Gastroesophageal sphincter (tissue), 4 donors: Measurements from ENCODE around the gene PAFAH1B1. TPM values are rescaled to one million over a fixed set of nuclear protein-coding genes. Genes with fewer than 3 reads are reported as not detected.

Experiments used
- ATAC-seq: fragments of 150-250 bp; one replicate; pipeline ENCODE4 v1.9.1; 2016; ENCODE audit warnings: mild to moderate bottlenecking, moderate library complexity
- H3K27ac ChIP-seq, 4 donors: fragments of 200-600 bp; sonication (generic) in 3 of 4; 1 replicate in 3 of 4; 2 replicates in 1 of 4; pipeline ENCODE4 v1.5.1; 2016 to 2019
- H3K27me3 ChIP-seq: fragments of 200-600 bp; sonication (generic); one replicate; pipeline ENCODE4 v1.5.1; 2019
- H3K36me3 ChIP-seq, 2 donors: fragments of 200-600 bp; sonication (generic); one replicate each; pipeline ENCODE4 v1.5.1; 2019; ENCODE audit warnings: control low read depth in 1 of 2
- H3K4me1 ChIP-seq, 3 donors: fragments of 200-600 bp; sonication (generic); 1 replicate in 2 of 3; 2 replicates in 1 of 3; pipeline ENCODE4 v1.5.1; 2016 to 2019; ENCODE audit warnings: control low read depth in 2 of 3
- H3K4me3 ChIP-seq, 2 donors: fragments of 200-600 bp; sonication (generic); one replicate each; pipeline ENCODE4 v1.5.1; 2019; ENCODE audit warnings: mild to moderate bottlenecking in 1 of 2, moderate library complexity in 1 of 2
- H3K9me3 ChIP-seq, 3 donors: fragments of 200-600 bp; sonication (generic); one replicate each; pipeline ENCODE4 v1.5.1; 2017 to 2019; ENCODE audit warnings: control low read depth in 2 of 3
- CTCF ChIP-seq, 4 experiments: fragments of 200-600 bp in 2 of 4; fragments of 450-650 bp in 2 of 4; sonication (generic) in 1 of 4; IDR thresholded peaks; one replicate each; pipeline ENCODE4 v1.5.1; 2017 to 2019; ENCODE audit warnings: antibody characterized with exemption in 4 of 4, mild to moderate bottlenecking in 2 of 4, moderate library complexity in 2 of 4
- EP300 ChIP-seq: sonication (generic); formaldehyde crosslinking; IDR thresholded peaks from one replicate; pipeline ENCODE4 v1.6.1; 2017; ENCODE audit warnings: antibody characterized with exemption, mild to moderate bottlenecking
- POLR2A ChIP-seq, 2 donors: fragments of 450-650 bp; IDR thresholded peaks; one replicate each; pipeline ENCODE4 v1.6.1; 2017; ENCODE audit warnings: antibody characterized with exemption in 2 of 2, mild to moderate bottlenecking in 2 of 2, moderate library complexity in 1 of 2
- POLR2AphosphoS5 ChIP-seq: sonication (generic); formaldehyde crosslinking; IDR thresholded peaks from one replicate; pipeline ENCODE4 v1.6.1; 2017; ENCODE audit warnings: antibody characterized with exemption
- WGBS, 2 donors: methylation state at CpG; one replicate each; pipeline ENCODE4 v1.1.5; 2018; ENCODE audit warnings: low coverage in 1 of 2; 5-methylcytosine and 5-hydroxymethylcytosine counted together
- total RNA-seq, 4 donors: library from RNA; depleted of rRNA; stranded (reverse); fragments of >200 nt; gene quantifications; one replicate each; pipeline ENCODE4 v1.1.0, GENCODE V29; 2016

Gene PAFAH1B1
- total RNA-seq, 4 donors from 2014 or later = 91.4 to 135 (median 115) TPM

- Histone ChIP-seq H3K4me3 (peak overlapping the region; percentile 1 to 51), H3K27me3 (peaks cover 63% of the 10 kb centered on the region), H3K27ac (peak overlapping the region in 3 of 4 donors; percentile 57 to 64 (median 62)), H3K36me3 (no peaks in the 10 kb centered on the region), H3K4me1 (peaks cover 0 to 22% (median 4%) of the 10 kb centered on the region in 3 donors), H3K9me3 (no peaks in the 10 kb centered on the region)
- no peak for TF ChIP-seq POLR2AphosphoS5
- TF ChIP-seq POLR2A (IDR thresholded peaks at IDR 0.05) = no peak
- no peak for ATAC-seq
- WGBS, 2 donors = no CpG with 5 or more reads among the region's 18 CpGs
These were observed 130.1 kb downstream of the PAFAH1B1 start for GRCh38 chr17:2723505-2723996.

- 0% methylated on average over 1 of the region's 98 CpGs; no CpG with 5 or more reads in 1 of the 2 donors for WGBS, 2 donors
- Histone ChIP-seq H3K9me3 (no peaks in the 10 kb centered on the region), H3K27ac (peak overlapping the region in 3 of 4 donors; percentile 57 to 64 (median 62)), H3K27me3 (peaks cover 70% of the 10 kb centered on the region), H3K4me1 (peaks cover 0 to 22% (median 4%) of the 10 kb centered on the region in 3 donors), H3K4me3 (peak overlapping the region; percentile 1 to 51), H3K36me3 (no peaks in the 10 kb centered on the region)
- TF ChIP-seq POLR2A (IDR thresholded peaks at IDR 0.05) (no peak), CTCF (IDR thresholded peaks at IDR 0.05) (no peak), EP300 (no peak), POLR2AphosphoS5 (no peak)
- peak; percentile 64 for ATAC-seq
These were observed 130.7 kb downstream of the PAFAH1B1 start for GRCh38 chr17:2723997-2724783.

DNA sequence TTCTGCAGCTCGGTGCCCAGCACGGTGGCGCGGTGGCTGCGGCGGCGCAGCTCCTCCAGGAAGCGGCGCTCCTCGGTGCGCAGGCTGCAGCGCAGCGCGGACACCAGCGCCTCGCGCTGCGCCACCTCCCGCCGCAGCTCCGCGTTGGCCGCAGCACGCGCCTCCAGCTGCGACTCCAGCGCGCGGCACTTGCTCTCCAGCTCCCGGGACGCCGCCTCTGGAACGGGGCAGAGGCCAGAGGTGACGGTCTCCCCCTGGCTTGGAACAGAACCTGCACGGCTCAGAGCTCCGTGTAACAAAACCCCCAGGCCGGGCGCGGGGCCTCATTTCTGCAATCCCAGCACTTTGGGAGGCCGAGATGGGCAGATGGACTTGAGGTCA lies 131.3 kb downstream of the PAFAH1B1 start:
- Histone ChIP-seq H3K36me3 (no peaks in the 10 kb centered on the region), H3K4me1 (peaks cover 0 to 22% (median 4%) of the 10 kb centered on the region in 3 donors), H3K4me3 (peak overlapping the region in 1 of 2 donors; percentile 51), H3K9me3 (no peaks in the 10 kb centered on the region), H3K27me3 (peaks cover 75% of the 10 kb centered on the region), H3K27ac (peak overlapping the region in 1 of 4 donors; percentile 64)
- WGBS, 2 donors = 2% methylated on average over 18 of the region's 40 CpGs; no CpG with 5 or more reads in 1 of the 2 donors
- TF ChIP-seq CTCF (IDR thresholded peaks at IDR 0.05) (peak in 3 of 4 experiments; percentile 9 to 42 (median 13)), POLR2AphosphoS5 (no peak)
- peak; percentile 42 for ATAC-seq

DNA sequence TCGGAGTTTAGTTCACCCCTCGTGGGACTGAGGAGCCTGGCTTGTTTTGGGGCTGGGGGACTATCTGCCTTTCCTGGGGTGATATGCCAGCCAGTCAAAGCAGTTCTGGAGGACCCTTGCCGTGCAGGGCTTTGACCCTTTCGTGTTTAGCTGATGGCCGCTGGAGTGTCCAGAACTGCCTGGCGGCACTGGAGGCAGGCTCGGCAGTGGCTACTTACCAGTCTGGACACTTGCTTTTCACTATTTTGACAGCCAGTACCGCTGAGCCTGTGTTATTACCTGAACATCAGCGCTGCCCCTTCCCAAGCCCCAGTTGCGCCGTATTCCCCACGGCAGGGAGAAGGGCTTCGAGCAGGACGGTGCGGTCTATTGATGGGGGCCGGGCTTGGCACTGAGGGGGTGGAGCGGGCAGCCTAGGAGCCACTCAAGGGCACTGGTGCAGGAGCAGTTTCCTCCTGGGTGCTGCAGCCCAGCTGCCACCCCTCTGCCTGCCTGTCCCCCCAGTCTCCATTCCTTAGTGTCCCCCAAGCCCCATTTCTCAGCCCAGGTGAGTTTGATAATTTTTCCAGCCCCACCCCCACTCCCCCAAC lies 137.4 kb downstream of the PAFAH1B1 start:
- TF ChIP-seq POLR2A (IDR thresholded peaks at IDR 0.05) (no peak), EP300 (no peak), CTCF (IDR thresholded peaks at IDR 0.05) (no peak), POLR2AphosphoS5 (no peak)
- 71 to 100% methylated on average over 1 to 2 of the region's 17 CpGs for WGBS, 2 donors
- no peaks in the 10 kb centered on the region for H3K36me3 ChIP-seq
- no peaks in the 10 kb centered on the region for H3K4me1 ChIP-seq
- H3K4me3 ChIP-seq = no peak overlapping the region
- no peak for ATAC-seq
- no peaks in the 10 kb centered on the region for H3K9me3 ChIP-seq
- no peak overlapping the region for H3K27ac ChIP-seq
- peaks cover 79% of the 10 kb centered on the region for H3K27me3 ChIP-seq

DNA sequence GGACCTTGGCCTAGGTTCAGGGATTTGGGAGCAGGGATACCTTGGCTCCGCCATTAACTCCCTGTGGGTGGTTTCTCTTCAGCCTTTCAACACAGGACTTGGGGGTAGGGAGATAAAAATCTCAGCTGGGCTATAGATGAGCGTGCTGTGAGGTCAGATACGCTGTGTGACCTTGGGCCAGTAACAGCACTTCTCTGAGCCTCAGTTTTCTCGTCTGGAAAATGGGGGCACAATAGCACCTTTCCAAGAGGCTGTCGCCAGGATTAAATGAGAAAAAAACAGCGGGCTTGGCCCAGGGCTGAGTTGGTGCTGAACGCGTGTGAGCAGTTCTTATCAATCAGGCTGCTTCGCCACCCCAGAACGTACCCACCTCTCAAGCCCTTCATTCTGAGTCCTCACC lies 138.4 kb downstream of the PAFAH1B1 start:
- no peaks in the 10 kb centered on the region for H3K4me1 ChIP-seq
- 85 to 86% methylated on average over 5 to 7 of the region's 10 CpGs for WGBS, 2 donors
- no peak for ATAC-seq
- H3K27me3 ChIP-seq = peaks cover 70% of the 10 kb centered on the region
- H3K9me3 ChIP-seq = no peaks in the 10 kb centered on the region
- no peaks in the 10 kb centered on the region for H3K36me3 ChIP-seq
- TF ChIP-seq CTCF (IDR thresholded peaks at IDR 0.05) (no peak), EP300 (no peak), POLR2A (IDR thresholded peaks at IDR 0.05) (no peak), POLR2AphosphoS5 (no peak)
- H3K27ac ChIP-seq = no peak overlapping the region
- H3K4me3 ChIP-seq = no peak overlapping the region
